ENCODE measurements around the gene DGKZ. TPM values are rescaled to one million over a fixed set of nuclear protein-coding genes. Genes with fewer than 3 reads are reported as not detected.
"Not testable (repeated sequence)": the region's sequence is repeated elsewhere in the genome, so short reads cannot be mapped to it uniquely, and the experiment has no call there.

DGKZ gene
- total RNA-seq, 1 donor from 2014 or later, result 127 TPM

- Mint-ChIP-seq H3K9me3 (ENCODE audit: unreplicated experiment) (no peaks in the 10 kb centered on the region), H3K4me3 (ENCODE audit: unreplicated experiment) (no peak overlapping the region), H3K27ac (ENCODE audit: unreplicated experiment) (no peak overlapping the region), H3K36me3 (ENCODE audit: low read depth, unreplicated experiment) (peaks cover 6% of the 10 kb centered on the region), H3K27me3 (ENCODE audit: unreplicated experiment) (peaks cover 5% of the 10 kb centered on the region), H3K4me1 (ENCODE audit: unreplicated experiment) (peaks cover 2% of the 10 kb centered on the region)
- TF ChIP-seq, protein P1, sequence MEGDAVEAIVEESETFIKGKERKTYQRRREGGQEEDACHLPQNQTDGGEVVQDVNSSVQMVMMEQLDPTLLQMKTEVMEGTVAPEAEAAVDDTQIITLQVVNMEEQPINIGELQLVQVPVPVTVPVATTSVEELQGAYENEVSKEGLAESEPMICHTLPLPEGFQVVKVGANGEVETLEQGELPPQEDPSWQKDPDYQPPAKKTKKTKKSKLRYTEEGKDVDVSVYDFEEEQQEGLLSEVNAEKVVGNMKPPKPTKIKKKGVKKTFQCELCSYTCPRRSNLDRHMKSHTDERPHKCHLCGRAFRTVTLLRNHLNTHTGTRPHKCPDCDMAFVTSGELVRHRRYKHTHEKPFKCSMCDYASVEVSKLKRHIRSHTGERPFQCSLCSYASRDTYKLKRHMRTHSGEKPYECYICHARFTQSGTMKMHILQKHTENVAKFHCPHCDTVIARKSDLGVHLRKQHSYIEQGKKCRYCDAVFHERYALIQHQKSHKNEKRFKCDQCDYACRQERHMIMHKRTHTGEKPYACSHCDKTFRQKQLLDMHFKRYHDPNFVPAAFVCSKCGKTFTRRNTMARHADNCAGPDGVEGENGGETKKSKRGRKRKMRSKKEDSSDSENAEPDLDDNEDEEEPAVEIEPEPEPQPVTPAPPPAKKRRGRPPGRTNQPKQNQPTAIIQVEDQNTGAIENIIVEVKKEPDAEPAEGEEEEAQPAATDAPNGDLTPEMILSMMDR (IDR thresholded peaks at IDR 0.05; ENCODE audit: unreplicated experiment), result no peak
- DNase-seq (ENCODE audit: low spot score), result no peak
Observed at GRCh38 chr11:46302866-46303265, 44.4 kb upstream of the DGKZ start.

DNA sequence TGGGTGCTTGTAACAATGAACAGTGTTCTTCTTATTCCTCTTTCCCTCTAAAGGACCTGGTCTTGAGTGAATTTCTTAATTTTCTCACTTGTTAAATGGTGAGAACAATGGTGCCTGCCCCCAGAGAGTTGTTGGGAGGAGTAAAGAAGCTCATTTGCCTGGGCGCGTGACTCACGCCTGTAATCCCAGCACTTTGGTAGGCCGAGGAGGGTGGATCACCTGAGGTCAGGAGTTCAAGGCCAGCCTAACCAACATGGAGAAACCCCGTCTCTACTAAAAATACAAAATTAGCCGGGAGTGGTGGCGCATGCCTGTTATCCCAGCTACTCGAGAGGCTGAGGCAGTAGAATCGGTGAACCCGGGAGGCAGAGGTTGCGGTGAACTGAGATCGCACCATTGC, 43.2 kb upstream of the DGKZ start:
- DNase-seq (ENCODE audit: low spot score); H3K9me3 Mint-ChIP-seq (ENCODE audit: unreplicated experiment); H3K4me3 Mint-ChIP-seq (ENCODE audit: unreplicated experiment); H3K36me3 Mint-ChIP-seq (ENCODE audit: low read depth, unreplicated experiment); H3K27ac Mint-ChIP-seq (ENCODE audit: unreplicated experiment); H3K4me1 Mint-ChIP-seq (ENCODE audit: unreplicated experiment); H3K27me3 Mint-ChIP-seq (ENCODE audit: unreplicated experiment): not testable (repeated sequence)

- Mint-ChIP-seq H3K36me3 (ENCODE audit: low read depth, unreplicated experiment) (peaks cover 8% of the 10 kb centered on the region), H3K27ac (ENCODE audit: unreplicated experiment) (no peak overlapping the region), H3K27me3 (ENCODE audit: unreplicated experiment) (no peaks in the 10 kb centered on the region), H3K9me3 (ENCODE audit: unreplicated experiment) (no peaks in the 10 kb centered on the region), H3K4me1 (ENCODE audit: unreplicated experiment) (no peaks in the 10 kb centered on the region), H3K4me3 (ENCODE audit: unreplicated experiment) (no peak overlapping the region)
- TF ChIP-seq, protein P1 (IDR thresholded peaks at IDR 0.05; ENCODE audit: unreplicated experiment), result no peak
- no peak for DNase-seq (ENCODE audit: low spot score)
Observed at GRCh38 chr11:46304605-46305179, 42.6 kb upstream of the DGKZ start.

DNA sequence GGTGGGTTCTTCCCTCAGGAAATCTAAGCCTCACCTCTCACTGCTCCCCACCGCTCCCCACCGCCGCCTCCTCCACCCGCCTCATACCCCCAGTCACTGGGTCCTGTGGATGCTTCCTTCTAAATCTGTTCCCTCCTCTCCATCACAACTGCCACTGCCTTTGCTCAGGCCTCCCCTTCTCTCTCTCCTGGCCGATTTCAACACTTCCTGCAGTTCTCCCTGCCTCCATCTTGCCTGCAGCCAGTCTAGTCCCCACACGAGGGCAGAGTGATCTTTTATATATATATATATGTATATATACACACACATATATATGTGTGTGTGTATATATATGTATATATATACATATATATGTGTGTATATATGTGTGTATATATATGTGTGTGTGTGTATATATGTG, 42.0 kb upstream of the DGKZ start:
- H3K36me3 Mint-ChIP-seq (ENCODE audit: low read depth, unreplicated experiment), result peaks cover 6% of the 10 kb centered on the region
- TF ChIP-seq, protein P1 (IDR thresholded peaks at IDR 0.05; ENCODE audit: unreplicated experiment), result no peak
- H3K4me1 Mint-ChIP-seq (ENCODE audit: unreplicated experiment), result no peaks in the 10 kb centered on the region
- no peak for DNase-seq (ENCODE audit: low spot score)
- no peaks in the 10 kb centered on the region for H3K9me3 Mint-ChIP-seq (ENCODE audit: unreplicated experiment)
- no peaks in the 10 kb centered on the region for H3K27me3 Mint-ChIP-seq (ENCODE audit: unreplicated experiment)
- H3K4me3 Mint-ChIP-seq (ENCODE audit: unreplicated experiment), result no peak overlapping the region
- no peak overlapping the region for H3K27ac Mint-ChIP-seq (ENCODE audit: unreplicated experiment)

DNA sequence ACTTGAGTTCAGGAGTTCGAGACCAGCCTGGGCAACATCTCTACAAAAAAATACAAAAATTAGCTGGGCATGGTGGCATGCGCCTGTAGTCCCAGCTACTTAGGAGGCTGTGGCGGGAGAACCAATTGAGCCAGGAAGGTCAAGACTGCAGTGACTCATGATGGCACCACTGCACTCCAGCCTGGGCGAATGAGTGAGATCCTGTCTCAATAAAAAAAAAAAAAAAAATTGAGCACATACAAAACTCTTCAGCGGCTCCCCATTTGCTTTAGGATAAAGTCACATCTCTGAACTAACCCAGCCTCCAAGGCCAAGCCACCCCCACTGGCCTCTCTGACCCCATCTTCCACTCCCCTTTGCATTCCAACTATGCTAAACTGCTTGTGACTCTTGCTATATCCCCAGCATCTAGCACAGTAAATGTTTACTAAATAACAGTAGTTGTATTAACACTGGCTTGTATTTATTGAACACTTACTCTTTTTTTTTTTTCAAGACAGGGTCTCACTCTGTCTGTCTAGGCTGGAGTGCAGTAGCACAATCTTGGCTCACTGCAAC, 40.9 kb upstream of the DGKZ start:
- Mint-ChIP-seq H3K9me3 (ENCODE audit: unreplicated experiment) (no peaks in the 10 kb centered on the region), H3K4me1 (ENCODE audit: unreplicated experiment) (no peaks in the 10 kb centered on the region), H3K4me3 (ENCODE audit: unreplicated experiment) (no peak overlapping the region), H3K27ac (ENCODE audit: unreplicated experiment) (no peak overlapping the region), H3K27me3 (ENCODE audit: unreplicated experiment) (no peaks in the 10 kb centered on the region), H3K36me3 (ENCODE audit: low read depth, unreplicated experiment) (peaks cover 6% of the 10 kb centered on the region)
- no peak for DNase-seq (ENCODE audit: low spot score)
- TF ChIP-seq, protein P1 (IDR thresholded peaks at IDR 0.05; ENCODE audit: unreplicated experiment), result no peak

All from endothelial cell (in vitro differentiated cells).